ENCODE data around the gene CCDC102A. TPM values are rescaled to one million over a fixed set of nuclear protein-coding genes. Genes with fewer than 3 reads are reported as not detected.

The CCDC102A gene
- total and polyA plus RNA-seq, 2 donors (not counting 3 experiments of a cell fraction or from before 2014, with no cell fraction given) = 7.8 to 12.2 TPM

DNA sequence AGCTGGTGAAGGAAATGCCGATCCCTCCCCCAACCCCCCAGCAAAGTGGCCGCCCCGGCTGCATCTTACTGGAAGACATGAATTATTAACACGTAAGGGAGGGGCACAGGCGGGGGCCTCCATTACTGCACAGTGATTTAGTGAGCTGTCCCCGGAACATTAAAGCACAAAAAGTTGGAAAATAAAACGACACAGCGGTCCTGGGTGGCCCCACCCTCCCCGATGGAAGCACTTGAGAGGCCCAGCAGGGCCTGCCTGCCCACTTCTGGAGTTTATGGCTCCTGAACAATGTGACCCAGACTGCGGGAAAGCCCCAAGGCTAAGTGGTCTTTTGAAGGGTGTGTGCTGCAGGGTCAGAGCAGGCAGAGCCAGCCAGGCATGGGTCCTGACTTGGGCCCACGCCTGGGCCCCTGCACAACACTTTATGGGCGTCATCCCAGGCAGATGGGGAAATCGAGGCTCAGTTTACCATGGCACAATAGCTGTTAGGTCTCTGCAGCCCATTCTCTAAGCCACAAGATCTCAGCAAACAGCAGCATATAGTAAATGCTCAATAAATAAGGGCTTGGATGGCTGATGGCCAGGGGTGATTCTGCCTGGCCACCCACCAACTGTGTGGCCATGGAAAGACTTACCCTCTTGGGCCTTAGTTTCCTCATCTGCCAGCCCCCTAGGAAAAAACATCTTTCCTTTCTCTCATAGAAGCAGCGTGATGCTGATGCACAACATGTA is 22.8 kb downstream of the CCDC102A start:
- DNase-seq (ENCODE audit: low read depth, low spot score) = no peak
- H3K4me1 ChIP-seq (ENCODE audit: control insufficient read depth, extremely low read depth, insufficient read depth, low read length) = peaks cover 7% of the 10 kb centered on the region
- H3K9me1 ChIP-seq (replicated peaks; ENCODE audit: control insufficient read depth, extremely low read depth, insufficient read depth, low read length) = no peaks in the 10 kb centered on the region
- no peak overlapping the region for H3K4me3 ChIP-seq (replicated peaks in 1 of 3; ENCODE audit: insufficient read depth in 1 of 3, low read depth in 1 of 3, low read length in 3 of 3)
- intact Hi-C loops (cut with micrococcal nuclease) = no loop called here
- H3K27me3 ChIP-seq (ENCODE audit: control insufficient read depth in 2 of 2, insufficient read depth in 2 of 2, low read length in 2 of 2) = no peaks in the 10 kb centered on the region
- H3K79me2 ChIP-seq (ENCODE audit: control insufficient read depth, insufficient read depth, low read length) = no peaks in the 10 kb centered on the region
- TF ChIP-seq EZH2 (IDR thresholded peaks at IDR 0.05; ENCODE audit: borderline replicate concordance, low read depth, low read length, severe bottlenecking) = no peak
- TF ChIP-seq JUN (IDR thresholded peaks at IDR 0.05; ENCODE audit: borderline replicate concordance, insufficient read depth, insufficient read length, low read depth) = no peak
- TF ChIP-seq FOS (IDR thresholded peaks at IDR 0.05; ENCODE audit: borderline replicate concordance, insufficient read depth, low read length) = no peak
- TF ChIP-seq, protein P1, sequence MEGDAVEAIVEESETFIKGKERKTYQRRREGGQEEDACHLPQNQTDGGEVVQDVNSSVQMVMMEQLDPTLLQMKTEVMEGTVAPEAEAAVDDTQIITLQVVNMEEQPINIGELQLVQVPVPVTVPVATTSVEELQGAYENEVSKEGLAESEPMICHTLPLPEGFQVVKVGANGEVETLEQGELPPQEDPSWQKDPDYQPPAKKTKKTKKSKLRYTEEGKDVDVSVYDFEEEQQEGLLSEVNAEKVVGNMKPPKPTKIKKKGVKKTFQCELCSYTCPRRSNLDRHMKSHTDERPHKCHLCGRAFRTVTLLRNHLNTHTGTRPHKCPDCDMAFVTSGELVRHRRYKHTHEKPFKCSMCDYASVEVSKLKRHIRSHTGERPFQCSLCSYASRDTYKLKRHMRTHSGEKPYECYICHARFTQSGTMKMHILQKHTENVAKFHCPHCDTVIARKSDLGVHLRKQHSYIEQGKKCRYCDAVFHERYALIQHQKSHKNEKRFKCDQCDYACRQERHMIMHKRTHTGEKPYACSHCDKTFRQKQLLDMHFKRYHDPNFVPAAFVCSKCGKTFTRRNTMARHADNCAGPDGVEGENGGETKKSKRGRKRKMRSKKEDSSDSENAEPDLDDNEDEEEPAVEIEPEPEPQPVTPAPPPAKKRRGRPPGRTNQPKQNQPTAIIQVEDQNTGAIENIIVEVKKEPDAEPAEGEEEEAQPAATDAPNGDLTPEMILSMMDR (IDR thresholded peaks at IDR 0.05; ENCODE audit: extremely low read depth in 1 of 2, insufficient read depth in 1 of 2, low read depth in 1 of 2, low read length in 2 of 2) = no peak
- TF ChIP-seq, protein P2, sequence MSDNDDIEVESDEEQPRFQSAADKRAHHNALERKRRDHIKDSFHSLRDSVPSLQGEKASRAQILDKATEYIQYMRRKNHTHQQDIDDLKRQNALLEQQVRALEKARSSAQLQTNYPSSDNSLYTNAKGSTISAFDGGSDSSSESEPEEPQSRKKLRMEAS (IDR thresholded peaks at IDR 0.05; ENCODE audit: insufficient read depth, insufficient read length) = no peak
- no peak for TF ChIP-seq POLR2A (IDR thresholded peaks at IDR 0.05; ENCODE audit: low read depth, low read length)
- no peak for FAIRE-seq
- H4K20me1 ChIP-seq (replicated peaks; ENCODE audit: control insufficient read depth, extremely low read depth, insufficient read depth, low read length) = no peaks in the 10 kb centered on the region
- no peaks in the 10 kb centered on the region for H3K9me3 ChIP-seq (replicated peaks; ENCODE audit: control insufficient read depth, insufficient read depth, low read length)
- peaks cover 0 to 4% of the 10 kb centered on the region in 2 experiments for H3K36me3 ChIP-seq (ENCODE audit: control insufficient read depth in 2 of 2, extremely low read depth in 1 of 2, insufficient read depth in 2 of 2, low read length in 2 of 2)
- BruUV-seq (replicated peaks) = no TSS peak
- ChIA-PET CTCF (interaction anchor here (1.2 kb wide), 3 partner anchors 37 to 96 kb away, joined by 3 to 4 read pairs (median 3); partner anchors contain the start of gene POLR2C), POLR2A (no interaction called here)
- H3K4me2 ChIP-seq (ENCODE audit: insufficient read depth, low read length) = no peak overlapping the region
- H3K27ac ChIP-seq (ENCODE audit: insufficient read depth, low read depth, low read length) = no peak overlapping the region
- no peak overlapping the region for H3K9ac ChIP-seq (replicated peaks; ENCODE audit: extremely low read depth, insufficient read depth, low read length)
- no peak overlapping the region for H2AFZ ChIP-seq (ENCODE audit: low read depth, low read length)
- dilution Hi-C loops (cut with MboI; ENCODE audit: extremely low pct_ligation_motif_present, low sequenced_read_pairs) = no loop called here

Measured in endothelial cell of umbilical vein (primary cell).